Neuronal stem cell (in vitro differentiated cells): Measurements from ENCODE around the gene GRK1.

Experiments used
- DNase-seq: peaks from one replicate; pipeline ENCODE4 v3.0.0-alpha.2; 2013; ENCODE audit warnings: low spot score
- H2AFZ ChIP-seq: one replicate; pipeline ENCODE4 v1.6.1; 2013; ENCODE audit warnings: mild to moderate bottlenecking, low read length, inconsistent platforms
- H2AK5ac ChIP-seq: 2 replicates; pipeline ENCODE4 v1.6.1; 2013; ENCODE audit warnings: low read depth, mild to moderate bottlenecking, inconsistent platforms, low read length, moderate library complexity, mixed read lengths
- H2BK120ac ChIP-seq: 2 replicates; pipeline ENCODE4 v1.6.1; 2013; ENCODE audit warnings: low read depth, mild to moderate bottlenecking, inconsistent platforms, low read length, moderate library complexity, mixed read lengths
- H2BK12ac ChIP-seq: one replicate; pipeline ENCODE4 v1.6.1; 2013; ENCODE audit warnings: low read length, inconsistent platforms
- H2BK15ac ChIP-seq: 2 replicates; pipeline ENCODE4 v1.6.1; 2013; ENCODE audit warnings: mild to moderate bottlenecking, low read length, inconsistent platforms, mixed read lengths
- H2BK5ac ChIP-seq: one replicate; pipeline ENCODE4 v1.6.1; 2013; ENCODE audit warnings: inconsistent platforms, mild to moderate bottlenecking, low read length, moderate library complexity
- H3K14ac ChIP-seq: one replicate; pipeline ENCODE4 v1.6.1; 2013; ENCODE audit warnings: low read length, inconsistent platforms
- H3K18ac ChIP-seq: 2 replicates; pipeline ENCODE4 v1.6.1; 2013; ENCODE audit warnings: low read length, inconsistent platforms
- H3K23ac ChIP-seq: 2 replicates; pipeline ENCODE4 v1.6.1; 2013; ENCODE audit warnings: low read depth, mild to moderate bottlenecking, mixed read lengths, low read length, inconsistent platforms; ENCODE audit not compliant: poor library complexity
- H3K27ac ChIP-seq: replicated peaks from 3 replicates; pipeline ENCODE4 v1.5.1; 2013; ENCODE audit warnings: low read length, inconsistent platforms
- H3K27me3 ChIP-seq, 3 experiments: 2 replicates each; pipeline ENCODE4 v1.6.1; 2013; ENCODE audit warnings: low read length in 3 of 3, mild to moderate bottlenecking in 2 of 3, inconsistent platforms in 1 of 3, low read depth in 1 of 3, mixed read lengths in 1 of 3, moderate library complexity in 1 of 3; ENCODE audit not compliant: control insufficient read depth in 3 of 3, insufficient read depth in 3 of 3
- H3K36me3 ChIP-seq, 2 donors: replicated peaks in 1 of 2; 2 replicates each; pipeline ENCODE4 v1.6.1; 2013; ENCODE audit warnings: low read length in 2 of 2; ENCODE audit not compliant: control insufficient read depth in 2 of 2, insufficient read depth in 2 of 2
- H3K4ac ChIP-seq: 2 replicates; pipeline ENCODE4 v1.6.1; 2013; ENCODE audit warnings: inconsistent platforms, mild to moderate bottlenecking, low read length, moderate library complexity
- H3K4me1 ChIP-seq, 2 donors: 1 replicate in 1 of 2; 2 replicates in 1 of 2; pipeline ENCODE4 v1.6.1; 2013; ENCODE audit warnings: low read length in 2 of 2, low read depth in 1 of 2; ENCODE audit not compliant: control insufficient read depth in 2 of 2, insufficient read depth in 1 of 2
- H3K4me2 ChIP-seq: one replicate; pipeline ENCODE4 v1.6.1; 2013; ENCODE audit warnings: mild to moderate bottlenecking, low read length, inconsistent platforms; ENCODE audit not compliant: insufficient read depth, poor library complexity, severe bottlenecking
- H3K4me3 ChIP-seq, 2 donors: 2 replicates each; pipeline ENCODE4 v1.5.1; 2013; ENCODE audit warnings: low read length in 2 of 2, mild to moderate bottlenecking in 2 of 2, inconsistent platforms in 1 of 2, moderate library complexity in 1 of 2
- H3K79me1 ChIP-seq: one replicate; pipeline ENCODE4 v1.6.1; 2013; ENCODE audit warnings: low read depth, mild to moderate bottlenecking, inconsistent platforms, low read length, moderate library complexity
- H3K9ac ChIP-seq: one replicate; pipeline ENCODE4 v1.6.1; 2013; ENCODE audit warnings: mild to moderate bottlenecking, low read depth, low read length, inconsistent platforms; ENCODE audit not compliant: poor library complexity
- H3K9me3 ChIP-seq, 2 donors: replicated peaks in 1 of 2; 2 replicates each; pipeline versions ENCODE3 to v1.6.1; 2013; ENCODE audit warnings: low read length in 2 of 2, mild to moderate bottlenecking in 2 of 2, inconsistent platforms in 1 of 2, low read depth in 1 of 2, mixed read lengths in 1 of 2, moderate library complexity in 1 of 2; ENCODE audit not compliant: control insufficient read depth in 2 of 2, insufficient read depth in 1 of 2
- H4K8ac ChIP-seq: one replicate; pipeline ENCODE4 v1.6.1; 2013; ENCODE audit warnings: low read depth, mild to moderate bottlenecking, inconsistent platforms, low read length, moderate library complexity
- H4K91ac ChIP-seq: one replicate; pipeline ENCODE4 v1.6.1; 2013; ENCODE audit warnings: low read length, low read depth, mild to moderate bottlenecking, inconsistent platforms; ENCODE audit not compliant: poor library complexity
- WGBS, 2 donors: extraction: QIAGEN DNeasy Blood & Tissue Kit; methylation state at CpG; one replicate each; pipeline ENCODE4 v1.1.7; 2013; ENCODE audit warnings: missing lambda C conversion rate in 2 of 2, mixed read lengths in 1 of 2; ENCODE audit not compliant: insufficient read length in 2 of 2, insufficient replicate concordance in 1 of 2; ENCODE audit errors: extremely low coverage in 2 of 2; 5-methylcytosine and 5-hydroxymethylcytosine counted together

Gene GRK1

DNA sequence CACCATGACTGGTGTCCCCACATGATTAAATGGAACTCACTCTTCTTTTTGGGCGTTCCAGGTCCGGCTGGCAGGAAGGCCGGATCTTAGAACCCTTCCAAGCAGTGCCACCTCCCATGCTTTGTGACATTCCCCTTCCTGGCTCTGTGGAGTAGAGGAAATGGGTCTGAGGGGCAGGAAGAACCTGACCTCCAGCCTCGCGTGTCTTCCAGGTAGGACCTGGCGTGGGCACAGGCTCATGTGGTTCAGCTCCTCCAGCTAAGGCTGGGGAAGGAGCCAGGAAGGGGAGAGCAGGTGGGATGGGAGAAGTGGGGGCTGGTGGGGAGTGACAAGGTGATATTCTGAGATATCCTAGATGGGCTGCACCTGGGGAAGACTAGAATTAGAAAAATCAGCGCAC, 94.1 kb downstream of the GRK1 start:
- Histone ChIP-seq H3K27ac (no peak overlapping the region), H3K9me3 (peaks cover 0 to 7% of the 10 kb centered on the region in 2 donors), H4K91ac (no peak overlapping the region), H3K79me1 (peaks cover 2% of the 10 kb centered on the region), H2AFZ (no peak overlapping the region), H3K4ac (no peak overlapping the region), H2BK120ac (no peak overlapping the region), H2AK5ac (no peak overlapping the region), H3K9ac (no peak overlapping the region), H3K23ac (peak overlapping the region; percentile 25), H3K4me3 (no peak overlapping the region), H3K4me2 (no peak overlapping the region), H4K8ac (no peak overlapping the region), H3K18ac (no peak overlapping the region), H3K36me3 (peaks cover 0 to 2% of the 10 kb centered on the region in 2 donors), H2BK15ac (no peak overlapping the region), H3K4me1 (peaks cover 7 to 10% of the 10 kb centered on the region in 2 donors), H3K14ac (no peak overlapping the region), H3K27me3 (peaks cover 0 to 52% (median 16%) of the 10 kb centered on the region in 3 experiments), H2BK5ac (no peak overlapping the region), H2BK12ac (no peak overlapping the region)
- DNase-seq: no peak
- no CpG with 5 or more reads among the region's 7 CpGs for WGBS, 2 donors

DNA sequence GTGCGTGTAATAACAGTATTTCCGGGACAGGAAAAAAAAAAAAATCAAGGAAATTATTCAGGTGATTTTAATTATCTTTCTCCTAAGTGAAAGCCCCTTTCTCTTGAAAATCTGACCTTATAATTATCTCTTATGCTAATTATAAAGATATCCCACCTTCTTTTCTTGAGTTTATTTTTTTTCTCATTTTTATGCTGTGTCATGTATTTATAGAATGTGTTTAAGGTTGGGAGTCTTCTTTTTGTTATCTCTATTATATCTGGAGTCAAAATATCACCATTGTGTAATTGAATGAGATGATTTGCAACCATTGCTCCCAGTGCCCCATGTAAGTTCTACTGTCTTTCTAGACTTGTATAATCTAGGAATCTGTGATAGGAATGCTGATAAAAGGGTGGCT, 95.1 kb downstream of the GRK1 start:
- H2BK5ac ChIP-seq: no peak overlapping the region
- no peak overlapping the region for H3K4ac ChIP-seq
- H3K23ac ChIP-seq: no peak overlapping the region
- peaks cover 0 to 52% (median 15%) of the 10 kb centered on the region in 3 experiments for H3K27me3 ChIP-seq
- H2BK15ac ChIP-seq: no peak overlapping the region
- no peak overlapping the region for H3K27ac ChIP-seq
- no peak overlapping the region for H3K14ac ChIP-seq
- peaks cover 7 to 10% of the 10 kb centered on the region in 2 donors for H3K4me1 ChIP-seq
- H4K8ac ChIP-seq: no peak overlapping the region
- H3K9me3 ChIP-seq: peaks cover 0 to 4% of the 10 kb centered on the region in 2 donors
- H3K4me2 ChIP-seq: no peak overlapping the region
- no CpG with 5 or more reads among the region's 2 CpGs for WGBS, 2 donors
- H3K36me3 ChIP-seq: no peaks in the 10 kb centered on the region
- H2BK120ac ChIP-seq: no peak overlapping the region
- no peak overlapping the region for H2BK12ac ChIP-seq
- H4K91ac ChIP-seq: no peak overlapping the region
- no peak overlapping the region for H2AK5ac ChIP-seq
- H3K4me3 ChIP-seq: no peak overlapping the region
- DNase-seq: no peak
- no peak overlapping the region for H3K9ac ChIP-seq
- no peak overlapping the region for H2AFZ ChIP-seq
- H3K79me1 ChIP-seq: peaks cover 2% of the 10 kb centered on the region
- H3K18ac ChIP-seq: no peak overlapping the region

DNA sequence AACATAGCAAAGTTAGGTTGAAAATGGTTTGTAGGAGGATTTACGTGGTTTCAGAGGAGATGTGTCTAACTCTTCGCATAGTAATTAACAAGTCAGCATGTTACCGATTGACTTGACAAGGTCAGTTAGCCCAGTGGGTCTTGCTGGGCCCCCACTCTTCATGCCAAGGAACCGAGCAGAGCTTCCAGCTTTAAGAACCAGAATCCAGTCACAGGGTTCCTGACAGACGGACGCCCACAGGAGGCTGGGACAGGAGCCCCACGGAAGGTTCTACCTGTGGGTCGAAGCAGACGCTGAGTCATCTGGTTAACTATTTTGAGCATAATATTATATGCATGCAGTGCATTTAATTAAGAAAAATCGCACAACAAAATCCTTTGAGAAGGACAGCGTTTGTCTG, 95.5 kb downstream of the GRK1 start:
- H2AK5ac ChIP-seq: no peak overlapping the region
- no peak overlapping the region for H4K8ac ChIP-seq
- H3K4me3 ChIP-seq: no peak overlapping the region
- H3K4ac ChIP-seq: no peak overlapping the region
- peaks cover 0 to 2% of the 10 kb centered on the region in 2 donors for H3K9me3 ChIP-seq
- H3K23ac ChIP-seq: no peak overlapping the region
- H3K36me3 ChIP-seq: no peaks in the 10 kb centered on the region
- no peak overlapping the region for H2BK12ac ChIP-seq
- H3K4me2 ChIP-seq: no peak overlapping the region
- no peak overlapping the region for H2BK5ac ChIP-seq
- no peak overlapping the region for H2BK120ac ChIP-seq
- no CpG with 5 or more reads among the region's 11 CpGs for WGBS, 2 donors
- H2AFZ ChIP-seq: no peak overlapping the region
- H2BK15ac ChIP-seq: no peak overlapping the region
- no peak overlapping the region for H3K27ac ChIP-seq
- H3K27me3 ChIP-seq: peaks cover 0 to 52% (median 14%) of the 10 kb centered on the region in 3 experiments
- DNase-seq: no peak
- no peak overlapping the region for H3K14ac ChIP-seq
- H3K79me1 ChIP-seq: peaks cover 2% of the 10 kb centered on the region
- no peak overlapping the region for H4K91ac ChIP-seq
- no peak overlapping the region for H3K18ac ChIP-seq
- H3K4me1 ChIP-seq: peaks cover 7 to 10% of the 10 kb centered on the region in 2 donors
- no peak overlapping the region for H3K9ac ChIP-seq

DNA sequence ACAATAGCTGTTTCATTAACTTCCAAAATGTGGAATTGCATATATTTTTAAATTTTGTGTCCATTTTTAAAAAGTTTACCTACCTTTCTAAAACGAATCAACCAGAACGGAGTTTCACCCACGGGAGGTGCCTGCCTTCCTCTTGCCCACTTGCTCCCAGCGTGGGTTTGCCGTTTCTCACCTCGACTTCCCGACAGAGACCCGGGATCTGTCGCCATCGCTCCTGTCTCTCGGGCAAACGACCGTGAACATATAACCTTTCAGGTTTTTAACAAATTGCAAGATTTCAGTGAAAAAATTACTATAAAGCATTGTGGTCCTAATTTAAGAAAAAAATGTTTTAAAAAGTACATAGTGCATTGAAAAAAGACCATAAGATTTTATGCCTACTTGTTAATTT, 96.2 kb downstream of the GRK1 start:
- no peak overlapping the region for H3K4me2 ChIP-seq
- WGBS, 2 donors: no CpG with 5 or more reads among the region's 13 CpGs
- no peak overlapping the region for H2BK120ac ChIP-seq
- H2BK15ac ChIP-seq: no peak overlapping the region
- no peak overlapping the region for H2AFZ ChIP-seq
- H3K4ac ChIP-seq: no peak overlapping the region
- peaks cover 5 to 10% of the 10 kb centered on the region in 2 donors for H3K4me1 ChIP-seq
- no peak overlapping the region for H3K14ac ChIP-seq
- H3K18ac ChIP-seq: no peak overlapping the region
- no peak overlapping the region for H3K27ac ChIP-seq
- no peak overlapping the region for H3K9ac ChIP-seq
- H2BK12ac ChIP-seq: no peak overlapping the region
- no peak overlapping the region for H3K4me3 ChIP-seq
- no peak overlapping the region for H2BK5ac ChIP-seq
- no peak overlapping the region for H4K91ac ChIP-seq
- no peak overlapping the region for H4K8ac ChIP-seq
- peaks cover 0 to 2% of the 10 kb centered on the region in 2 donors for H3K9me3 ChIP-seq
- peaks cover 2% of the 10 kb centered on the region for H3K79me1 ChIP-seq
- H2AK5ac ChIP-seq: no peak overlapping the region
- peaks cover 0 to 46% (median 14%) of the 10 kb centered on the region in 3 experiments for H3K27me3 ChIP-seq
- H3K23ac ChIP-seq: no peak overlapping the region
- DNase-seq: no peak
- H3K36me3 ChIP-seq: no peaks in the 10 kb centered on the region
